GM23338 (cell line): ENCODE results near the gene ADIPOR1. TPM values are rescaled to one million over a fixed set of nuclear protein-coding genes. Genes with fewer than 3 reads are reported as not detected.

ENCODE experiments used
- ATAC-seq: fragments of 200-7000 bp; cut with Tn5 transposase; 3 replicates; pipeline ENCODE4 v1.9.1; 2020
- DNase-seq: peaks from one replicate; pipeline ENCODE4 v3.0.0-alpha.2; 2015; ENCODE audit warnings: low spot score
- H2AFZ ChIP-seq: fragments of 200-600 bp; sonication (generic); 2 replicates; pipeline ENCODE4 v1.8.0; 2016; ENCODE audit warnings: antibody characterized with exemption, mild to moderate bottlenecking, moderate library complexity
- H3F3A ChIP-seq: fragments of 200-600 bp; sonication (generic); replicated peaks from 2 replicates; pipeline ENCODE4 v1.8.0; 2017; ENCODE audit warnings: antibody characterized with exemption, mixed run types, low read depth
- H3K27ac ChIP-seq: fragments of 200-600 bp; sonication (generic); 2 replicates; pipeline ENCODE4 v1.6.1; 2016; ENCODE audit warnings: low read depth
- H3K27me3 ChIP-seq: fragments of 200-600 bp; sonication (generic); 2 replicates; pipeline ENCODE4 v1.8.0; 2016; ENCODE audit warnings: mild to moderate bottlenecking, mixed run types, moderate library complexity; ENCODE audit not compliant: insufficient read depth
- H3K36me3 ChIP-seq: fragments of 200-600 bp; sonication (generic); 2 replicates; pipeline ENCODE4 v1.8.0; 2016; ENCODE audit warnings: mild to moderate bottlenecking; ENCODE audit not compliant: insufficient read depth
- H3K4me1 ChIP-seq: fragments of 200-600 bp; sonication (generic); 2 replicates; pipeline ENCODE4 v1.8.0; 2016; ENCODE audit warnings: mild to moderate bottlenecking, moderate library complexity; ENCODE audit not compliant: insufficient read depth
- H3K4me2 ChIP-seq: fragments of 200-600 bp; sonication (generic); 2 replicates; pipeline ENCODE4 v1.7.1; 2017; ENCODE audit warnings: mixed run types
- H3K4me3 ChIP-seq: fragments of 200-600 bp; sonication (generic); 2 replicates; pipeline ENCODE4 v1.6.1; 2016; ENCODE audit warnings: mixed run types
- H3K79me2 ChIP-seq: fragments of 200-600 bp; sonication (generic); replicated peaks from 2 replicates; pipeline ENCODE4 v1.8.0; 2017; ENCODE audit warnings: mild to moderate bottlenecking; ENCODE audit not compliant: insufficient read depth
- H3K9me2 ChIP-seq: fragments of 200-600 bp; sonication (generic); 2 replicates; pipeline ENCODE4 v1.8.0; 2017; ENCODE audit not compliant: insufficient read depth
- H4K20me1 ChIP-seq: fragments of 200-600 bp; sonication (generic); replicated peaks from 2 replicates; pipeline ENCODE4 v1.8.0; 2017; ENCODE audit warnings: mild to moderate bottlenecking; ENCODE audit not compliant: insufficient read depth
- H3K27ac Mint-ChIP-seq: 2 replicates; pipeline ENCODE4 v1.8.0; 2020; ENCODE audit warnings: inconsistent platforms, mild to moderate bottlenecking, moderate library complexity, mixed read lengths
- H3K27me3 Mint-ChIP-seq: 3 replicates; pipeline ENCODE4 v1.8.0; 2022; ENCODE audit warnings: low read depth, mild to moderate bottlenecking, moderate library complexity, mixed read lengths, inconsistent platforms; ENCODE audit not compliant: insufficient read depth, poor library complexity
- H3K36me3 Mint-ChIP-seq: 3 replicates; pipeline ENCODE4 v1.8.0; 2021; ENCODE audit warnings: low read depth, mild to moderate bottlenecking, inconsistent platforms, moderate library complexity, mixed read lengths
- H3K4me1 Mint-ChIP-seq: 3 replicates; pipeline ENCODE4 v1.8.0; 2020; ENCODE audit warnings: mild to moderate bottlenecking, inconsistent platforms, mixed read lengths
- H3K4me3 Mint-ChIP-seq: 3 replicates; pipeline ENCODE4 v1.8.0; 2021; ENCODE audit warnings: moderate library complexity, mild to moderate bottlenecking, inconsistent platforms, mixed read lengths
- H3K9me3 Mint-ChIP-seq: 3 replicates; pipeline ENCODE4 v1.8.0; 2020; ENCODE audit warnings: moderate library complexity, mild to moderate bottlenecking, inconsistent platforms, mixed read lengths
- EZH2 ChIP-seq: fragments of 200-600 bp; sonication (generic); IDR thresholded peaks from one replicate; pipeline ENCODE4 v1.8.0; 2017; ENCODE audit warnings: antibody characterized with exemption, mild to moderate bottlenecking, low read depth; ENCODE audit not compliant: unreplicated experiment
- EZH2phosphoT487 ChIP-seq: fragments of 200-600 bp; sonication (generic); IDR thresholded peaks from one replicate; pipeline ENCODE4 v1.8.1; 2018; ENCODE audit warnings: antibody characterized with exemption; ENCODE audit not compliant: unreplicated experiment
- JUNB ChIP-seq: IDR thresholded peaks from one replicate; pipeline ENCODE4 v1.6.1; 2016; ENCODE audit warnings: antibody characterized with exemption; ENCODE audit not compliant: unreplicated experiment
- POLR2AphosphoS5 ChIP-seq: IDR thresholded peaks from 2 replicates; pipeline ENCODE4 v1.6.1; 2016; ENCODE audit warnings: antibody characterized with exemption, low read depth
- ZNF114 ChIP-seq: fragments of 250-450 bp; sonication (Bioruptor Pico); IDR thresholded peaks from 2 replicates; pipeline ENCODE4 v1.5.0; 2020; ENCODE audit warnings: mild to moderate bottlenecking, moderate library complexity
- polyA plus RNA-seq: library from polyadenylated mRNA; unstranded; fragments of >200 nt; fragmentation: Nextera tagmentation; extraction: Ambion mirVana; gene quantifications from 2 replicates; pipeline ENCODE4 v1.2.1, GENCODE V29; 2016
- total RNA-seq: library from RNA; depleted of rRNA; stranded (reverse); fragments of >200 nt; shearing (Covaris generic); gene quantifications from 2 replicates; pipeline ENCODE4 v1.2.3, GENCODE V29; 2014
- TF ChIP-seq, protein P1 (sequence below): IDR thresholded peaks from one replicate; pipeline ENCODE4 v1.6.1; 2018; ENCODE audit warnings: antibody characterized with exemption; ENCODE audit not compliant: unreplicated experiment
- TF ChIP-seq, protein P2 (sequence below), 2 experiments: fragments of 200-600 bp in 1 of 2; sonication (generic) in 1 of 2; conservative IDR thresholded peaks; 2 replicates each; pipeline versions ENCODE4 v1.5.1 to v1.6.1; 2016 to 2017; ENCODE audit warnings: antibody characterized with exemption in 2 of 2, low read depth in 2 of 2, mild to moderate bottlenecking in 2 of 2, moderate library complexity in 1 of 2
- TF ChIP-seq, protein P3 (sequence below): IDR thresholded peaks from 2 replicates; pipeline ENCODE4 v1.6.1; 2016; ENCODE audit warnings: antibody characterized with exemption

ADIPOR1 gene
- total and polyA plus RNA-seq, 2 experiments from 2014 or later = 47.2 to 59.1 TPM

DNA sequence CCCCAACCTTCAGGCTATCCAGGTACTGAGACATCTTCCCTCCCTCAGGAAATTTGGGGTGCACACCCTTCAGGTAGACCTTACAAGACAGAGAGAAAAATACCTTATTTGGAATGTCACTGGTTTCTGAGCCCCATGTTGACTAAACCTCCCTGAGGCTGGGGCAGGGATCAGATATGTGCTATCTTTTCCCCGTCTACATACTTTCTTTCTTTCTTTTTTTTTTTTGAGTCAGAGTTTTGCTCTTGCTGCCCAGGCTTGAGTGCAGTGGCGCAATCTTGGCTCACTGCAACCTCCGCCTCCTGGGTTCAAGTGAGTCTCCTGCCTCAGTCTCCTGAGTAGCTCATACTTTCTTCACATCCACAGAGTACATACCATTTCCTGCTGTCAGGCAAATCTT, 7.3 kb upstream of the ADIPOR1 start (continued):
- TF ChIP-seq, protein P1, sequence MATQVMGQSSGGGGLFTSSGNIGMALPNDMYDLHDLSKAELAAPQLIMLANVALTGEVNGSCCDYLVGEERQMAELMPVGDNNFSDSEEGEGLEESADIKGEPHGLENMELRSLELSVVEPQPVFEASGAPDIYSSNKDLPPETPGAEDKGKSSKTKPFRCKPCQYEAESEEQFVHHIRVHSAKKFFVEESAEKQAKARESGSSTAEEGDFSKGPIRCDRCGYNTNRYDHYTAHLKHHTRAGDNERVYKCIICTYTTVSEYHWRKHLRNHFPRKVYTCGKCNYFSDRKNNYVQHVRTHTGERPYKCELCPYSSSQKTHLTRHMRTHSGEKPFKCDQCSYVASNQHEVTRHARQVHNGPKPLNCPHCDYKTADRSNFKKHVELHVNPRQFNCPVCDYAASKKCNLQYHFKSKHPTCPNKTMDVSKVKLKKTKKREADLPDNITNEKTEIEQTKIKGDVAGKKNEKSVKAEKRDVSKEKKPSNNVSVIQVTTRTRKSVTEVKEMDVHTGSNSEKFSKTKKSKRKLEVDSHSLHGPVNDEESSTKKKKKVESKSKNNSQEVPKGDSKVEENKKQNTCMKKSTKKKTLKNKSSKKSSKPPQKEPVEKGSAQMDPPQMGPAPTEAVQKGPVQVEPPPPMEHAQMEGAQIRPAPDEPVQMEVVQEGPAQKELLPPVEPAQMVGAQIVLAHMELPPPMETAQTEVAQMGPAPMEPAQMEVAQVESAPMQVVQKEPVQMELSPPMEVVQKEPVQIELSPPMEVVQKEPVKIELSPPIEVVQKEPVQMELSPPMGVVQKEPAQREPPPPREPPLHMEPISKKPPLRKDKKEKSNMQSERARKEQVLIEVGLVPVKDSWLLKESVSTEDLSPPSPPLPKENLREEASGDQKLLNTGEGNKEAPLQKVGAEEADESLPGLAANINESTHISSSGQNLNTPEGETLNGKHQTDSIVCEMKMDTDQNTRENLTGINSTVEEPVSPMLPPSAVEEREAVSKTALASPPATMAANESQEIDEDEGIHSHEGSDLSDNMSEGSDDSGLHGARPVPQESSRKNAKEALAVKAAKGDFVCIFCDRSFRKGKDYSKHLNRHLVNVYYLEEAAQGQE = no peak
- TF ChIP-seq ZNF114 (CRISPR knock-in tag) (no peak), EZH2 (no peak), EZH2phosphoT487 (no peak)
- TF ChIP-seq, protein P2, sequence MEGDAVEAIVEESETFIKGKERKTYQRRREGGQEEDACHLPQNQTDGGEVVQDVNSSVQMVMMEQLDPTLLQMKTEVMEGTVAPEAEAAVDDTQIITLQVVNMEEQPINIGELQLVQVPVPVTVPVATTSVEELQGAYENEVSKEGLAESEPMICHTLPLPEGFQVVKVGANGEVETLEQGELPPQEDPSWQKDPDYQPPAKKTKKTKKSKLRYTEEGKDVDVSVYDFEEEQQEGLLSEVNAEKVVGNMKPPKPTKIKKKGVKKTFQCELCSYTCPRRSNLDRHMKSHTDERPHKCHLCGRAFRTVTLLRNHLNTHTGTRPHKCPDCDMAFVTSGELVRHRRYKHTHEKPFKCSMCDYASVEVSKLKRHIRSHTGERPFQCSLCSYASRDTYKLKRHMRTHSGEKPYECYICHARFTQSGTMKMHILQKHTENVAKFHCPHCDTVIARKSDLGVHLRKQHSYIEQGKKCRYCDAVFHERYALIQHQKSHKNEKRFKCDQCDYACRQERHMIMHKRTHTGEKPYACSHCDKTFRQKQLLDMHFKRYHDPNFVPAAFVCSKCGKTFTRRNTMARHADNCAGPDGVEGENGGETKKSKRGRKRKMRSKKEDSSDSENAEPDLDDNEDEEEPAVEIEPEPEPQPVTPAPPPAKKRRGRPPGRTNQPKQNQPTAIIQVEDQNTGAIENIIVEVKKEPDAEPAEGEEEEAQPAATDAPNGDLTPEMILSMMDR (conservative IDR thresholded peaks at IDR 0.05; ENCODE audit: low read depth in 2 of 2) = no peak
- TF ChIP-seq, protein P3, sequence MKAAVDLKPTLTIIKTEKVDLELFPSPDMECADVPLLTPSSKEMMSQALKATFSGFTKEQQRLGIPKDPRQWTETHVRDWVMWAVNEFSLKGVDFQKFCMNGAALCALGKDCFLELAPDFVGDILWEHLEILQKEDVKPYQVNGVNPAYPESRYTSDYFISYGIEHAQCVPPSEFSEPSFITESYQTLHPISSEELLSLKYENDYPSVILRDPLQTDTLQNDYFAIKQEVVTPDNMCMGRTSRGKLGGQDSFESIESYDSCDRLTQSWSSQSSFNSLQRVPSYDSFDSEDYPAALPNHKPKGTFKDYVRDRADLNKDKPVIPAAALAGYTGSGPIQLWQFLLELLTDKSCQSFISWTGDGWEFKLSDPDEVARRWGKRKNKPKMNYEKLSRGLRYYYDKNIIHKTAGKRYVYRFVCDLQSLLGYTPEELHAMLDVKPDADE = no peak

DNA sequence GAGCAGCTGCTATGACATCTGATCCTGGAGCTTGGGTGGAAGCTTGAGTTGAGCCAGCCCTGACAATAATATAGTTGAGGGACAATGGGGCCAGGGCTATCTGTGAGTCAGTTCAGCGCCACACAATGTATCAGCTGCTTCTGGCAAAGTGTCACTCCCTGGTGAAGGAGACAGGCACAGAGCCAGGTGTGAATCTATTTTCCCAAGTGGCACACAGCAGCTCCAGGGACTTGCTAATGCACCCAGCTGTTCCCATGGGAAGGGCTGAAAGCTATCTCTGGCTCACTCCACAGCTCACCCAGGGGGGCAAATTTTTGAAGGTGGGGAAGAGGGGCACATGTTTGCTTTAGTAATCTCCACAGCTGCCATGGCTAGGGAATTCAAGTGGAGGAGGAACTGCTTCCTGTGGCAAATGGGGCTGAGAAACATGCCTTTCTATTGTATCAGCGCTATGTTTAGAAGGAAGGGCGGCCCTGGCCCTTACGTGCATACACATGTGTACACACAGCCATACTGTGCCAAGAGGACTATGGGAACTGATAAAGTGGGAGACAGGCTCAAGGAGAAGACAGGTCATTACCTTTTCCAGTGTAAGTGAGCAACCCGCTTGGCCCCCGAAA, 6.8 kb upstream of the ADIPOR1 start:
- H3K27me3 Mint-ChIP-seq = peaks cover 10% of the 10 kb centered on the region
- no peaks in the 10 kb centered on the region for H3K9me2 ChIP-seq
- H2AFZ ChIP-seq = no peak overlapping the region
- no peak overlapping the region for H3K27ac Mint-ChIP-seq
- H3K27ac ChIP-seq = no peak overlapping the region
- H4K20me1 ChIP-seq = no peaks in the 10 kb centered on the region
- no peaks in the 10 kb centered on the region; the same call in 2 of the 3 replicates for H3K9me3 Mint-ChIP-seq
- no peaks in the 10 kb centered on the region for H3K79me2 ChIP-seq
- H3F3A ChIP-seq = no peaks in the 10 kb centered on the region
- H3K36me3 Mint-ChIP-seq = peaks cover 8% of the 10 kb centered on the region; the same call in 2 of the 3 replicates
- H3K4me1 ChIP-seq = peaks cover 8% of the 10 kb centered on the region; the same call in 1 of the 2 replicates
- no peak for DNase-seq
- H3K4me2 ChIP-seq = no peak overlapping the region
- peaks cover 6% of the 10 kb centered on the region; the same call in 1 of the 2 replicates for H3K36me3 ChIP-seq
- 0 out of 3 replicates have a peak overlapping the region, but pooled peaks have one; percentile 12 for H3K4me3 Mint-ChIP-seq
- H3K4me1 Mint-ChIP-seq = peaks cover 13% of the 10 kb centered on the region
- no peak for ATAC-seq
- H3K4me3 ChIP-seq = no peak overlapping the region
- H3K27me3 ChIP-seq = no peaks in the 10 kb centered on the region; the same call in 1 of the 2 replicates
- TF ChIP-seq, protein P1 = no peak
- TF ChIP-seq JUNB (no peak), POLR2AphosphoS5 (no peak)
- TF ChIP-seq, protein P3 = no peak
